DOHH2 (cell line): ENCODE measurements around the gene ZNF507.

ENCODE experiments used
- H3F3A ChIP-seq: fragments of 200-600 bp; sonication (generic), shearing (Covaris generic); 2 replicates; pipeline ENCODE4 v1.6.0; 2016; ENCODE audit warnings: antibody characterized with exemption, mild to moderate bottlenecking; ENCODE audit not compliant: control insufficient read depth, insufficient read depth
- H3K27ac ChIP-seq: fragments of 200-600 bp; sonication (generic); 2 replicates; pipeline ENCODE4 v1.5.1; 2014; ENCODE audit warnings: low read depth, mild to moderate bottlenecking, low read length, moderate library complexity
- H3K27me3 ChIP-seq: fragments of 200-600 bp; sonication (generic); 2 replicates; pipeline ENCODE4 v1.6.1; 2014; ENCODE audit warnings: mild to moderate bottlenecking, low read length, mixed read lengths; ENCODE audit not compliant: control insufficient read depth
- H3K36me3 ChIP-seq: fragments of 200-600 bp; sonication (generic); 2 replicates; pipeline ENCODE4 v1.6.1; 2014; ENCODE audit warnings: mild to moderate bottlenecking, low read length, moderate library complexity, mixed read lengths; ENCODE audit not compliant: control insufficient read depth
- H3K4me1 ChIP-seq: fragments of 200-600 bp; sonication (generic); 2 replicates; pipeline ENCODE4 v1.6.1; 2014; ENCODE audit warnings: mild to moderate bottlenecking, low read length, mixed read lengths; ENCODE audit not compliant: control insufficient read depth
- H3K4me2 ChIP-seq: fragments of 200-600 bp; sonication (generic); 2 replicates; pipeline ENCODE4 v1.6.0; 2014; ENCODE audit warnings: mild to moderate bottlenecking, low read length, moderate library complexity
- H3K4me3 ChIP-seq: fragments of 200-600 bp; sonication (generic); 2 replicates; pipeline ENCODE4 v1.5.1; 2014; ENCODE audit warnings: mild to moderate bottlenecking, low read length, mixed read lengths
- H3K79me2 ChIP-seq: fragments of 200-600 bp; sonication (generic); 2 replicates; pipeline ENCODE4 v1.6.1; 2014; ENCODE audit warnings: mild to moderate bottlenecking, low read length, mixed read lengths; ENCODE audit not compliant: control insufficient read depth
- H3K9me2 ChIP-seq: fragments of 200-600 bp; sonication (generic); replicated peaks from 2 replicates; pipeline ENCODE4 v1.6.1; 2014; ENCODE audit warnings: mild to moderate bottlenecking, low read length, mixed read lengths; ENCODE audit not compliant: control insufficient read depth
- H3K9me3 ChIP-seq: fragments of 200-600 bp; sonication (generic); 2 replicates; pipeline ENCODE4 v1.6.1; 2014; ENCODE audit warnings: antibody characterized with exemption, low read length, mixed read lengths; ENCODE audit not compliant: control insufficient read depth, insufficient read depth
- H4K20me1 ChIP-seq: fragments of 200-600 bp; sonication (generic); 2 replicates; pipeline ENCODE4 v1.6.0; 2014; ENCODE audit warnings: low read depth, mild to moderate bottlenecking, antibody characterized with exemption, low read length, moderate library complexity; ENCODE audit not compliant: control insufficient read depth, insufficient read depth
- CTCF ChIP-seq: fragments of 200-600 bp; sonication (generic); IDR thresholded peaks from one replicate; pipeline ENCODE4 v1.5.1; 2014; ENCODE audit warnings: antibody characterized with exemption, mild to moderate bottlenecking, low read depth, low read length; ENCODE audit not compliant: poor library complexity, severe bottlenecking
- EZH2phosphoT487 ChIP-seq: fragments of 200-600 bp; sonication (generic); IDR thresholded peaks from 2 replicates; pipeline ENCODE4 v1.6.1; 2017; ENCODE audit warnings: borderline replicate concordance, mild to moderate bottlenecking, antibody characterized with exemption, low read length, moderate library complexity, mixed read lengths

Gene ZNF507

GRCh38 chr19:32404213-32404932, 59.0 kb downstream of the ZNF507 start:
- Histone ChIP-seq H3K9me3 (no peaks in the 10 kb centered on the region), H3K4me1 (peaks cover 31% of the 10 kb centered on the region), H3K27me3 (no peaks in the 10 kb centered on the region), H3K27ac (peak overlapping the region; percentile 75), H3K36me3 (peaks cover 25% of the 10 kb centered on the region), H3F3A (no peaks in the 10 kb centered on the region), H3K4me2 (peak overlapping the region; percentile 66), H3K9me2 (no peaks in the 10 kb centered on the region), H4K20me1 (no peaks in the 10 kb centered on the region), H3K79me2 (peaks cover 45% of the 10 kb centered on the region), H3K4me3 (peak overlapping the region; percentile 89)
- TF ChIP-seq EZH2phosphoT487 (no peak), CTCF (no peak)

GRCh38 chr19:32404933-32405430, 59.6 kb downstream of the ZNF507 start:
- TF ChIP-seq EZH2phosphoT487, result no peak
- no peak for TF ChIP-seq CTCF
- Histone ChIP-seq H3K36me3 (peaks cover 31% of the 10 kb centered on the region), H3K4me1 (peaks cover 31% of the 10 kb centered on the region), H3F3A (no peaks in the 10 kb centered on the region), H3K27ac (peak overlapping the region; percentile 75), H3K27me3 (no peaks in the 10 kb centered on the region), H3K9me3 (no peaks in the 10 kb centered on the region), H3K4me3 (peak overlapping the region; percentile 89), H3K4me2 (peak overlapping the region; percentile 66), H4K20me1 (no peaks in the 10 kb centered on the region), H3K79me2 (peaks cover 45% of the 10 kb centered on the region), H3K9me2 (no peaks in the 10 kb centered on the region)

GRCh38 chr19:32405431-32406160, 60.2 kb downstream of the ZNF507 start, which contains the start of gene DPY19L3:
Gene DPY19L3 (plus strand): TSS chr19:32405770. CDS start chr19:32408254, 2,484 bp downstream.
- Histone ChIP-seq H3K4me3 (peak within 1 kb of the TSS; percentile 89), H3K27ac (peak within 1 kb of the TSS; percentile 75), H3K4me2 (peak within 1 kb of the TSS; percentile 66), H3K27me3 (no peaks in the 10 kb centered on the region), H3K4me1 (peaks cover 31% of the 10 kb centered on the region), H3K36me3 (peaks cover 37% of the 10 kb centered on the region), H3K79me2 (peaks cover 45% of the 10 kb centered on the region), H3K9me2 (no peaks in the 10 kb centered on the region), H4K20me1 (no peaks in the 10 kb centered on the region), H3F3A (no peaks in the 10 kb centered on the region), H3K9me3 (no peaks in the 10 kb centered on the region)
- TF ChIP-seq EZH2phosphoT487 (no peak), CTCF (no peak)
